ENCODE measurements around the gene DOCK3.

The DOCK3 gene

DNA sequence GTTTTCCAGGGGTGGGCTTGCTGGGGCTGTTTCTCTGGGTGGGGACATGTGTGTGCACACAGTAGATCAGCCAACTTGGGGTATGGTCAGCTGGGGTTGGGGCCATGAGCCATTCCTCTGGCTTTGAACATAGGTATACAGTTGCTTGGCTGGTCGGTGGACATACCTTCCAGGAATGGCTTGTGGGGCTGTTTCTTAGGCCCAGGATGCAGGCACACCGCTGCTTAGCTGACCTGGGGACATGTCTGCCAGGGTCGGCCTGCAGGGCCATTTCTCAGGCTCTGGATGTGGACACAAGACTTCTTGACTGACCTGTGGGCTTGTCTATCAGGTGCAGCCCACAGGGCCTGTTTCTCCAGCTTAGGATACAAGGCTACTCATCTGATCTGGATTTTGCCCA lies 130.6 kb downstream of the DOCK3 start:
- H3K4me3 ChIP-seq (ENCODE audit: low read depth, low read length), result no peak overlapping the region
- TF ChIP-seq CTCF (IDR thresholded peaks at IDR 0.05; ENCODE audit: low read depth, low read length), result no peak

GRCh38 chr3:50806031-50806430 lies 131.3 kb downstream of the DOCK3 start:
- no peak overlapping the region for H3K4me3 ChIP-seq (ENCODE audit: low read depth, low read length)
- no peak for TF ChIP-seq CTCF (IDR thresholded peaks at IDR 0.05; ENCODE audit: low read depth, low read length)

DNA sequence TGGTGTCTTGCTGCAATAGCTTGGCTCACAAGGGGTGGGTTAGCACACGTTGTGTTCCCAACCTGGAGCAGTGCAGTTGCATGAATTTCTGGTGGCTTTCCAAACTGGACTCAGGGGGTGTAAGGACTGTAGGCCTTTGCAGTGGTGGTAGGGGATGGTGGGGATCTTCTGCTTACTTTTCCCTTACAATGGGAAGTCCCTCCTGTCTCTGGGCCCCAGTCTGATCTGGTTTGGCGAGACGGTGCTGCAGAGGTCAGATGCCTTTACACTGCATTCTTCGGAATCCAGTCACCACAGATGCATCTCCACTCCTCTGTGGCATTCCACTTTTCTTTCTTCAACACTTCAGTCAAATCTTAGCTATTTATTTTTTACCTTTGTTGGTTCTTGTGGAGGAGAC lies 132.1 kb downstream of the DOCK3 start:
- no peak overlapping the region for H3K4me3 ChIP-seq (ENCODE audit: low read depth, low read length)
- TF ChIP-seq CTCF (IDR thresholded peaks at IDR 0.05; ENCODE audit: low read depth, low read length), result no peak

- no peak for TF ChIP-seq CTCF (IDR thresholded peaks at IDR 0.05; ENCODE audit: low read depth, low read length)
- H3K4me3 ChIP-seq (ENCODE audit: low read depth, low read length), result no peak overlapping the region
Observed at GRCh38 chr3:50807266-50807665, 132.5 kb downstream of the DOCK3 start.

DNA sequence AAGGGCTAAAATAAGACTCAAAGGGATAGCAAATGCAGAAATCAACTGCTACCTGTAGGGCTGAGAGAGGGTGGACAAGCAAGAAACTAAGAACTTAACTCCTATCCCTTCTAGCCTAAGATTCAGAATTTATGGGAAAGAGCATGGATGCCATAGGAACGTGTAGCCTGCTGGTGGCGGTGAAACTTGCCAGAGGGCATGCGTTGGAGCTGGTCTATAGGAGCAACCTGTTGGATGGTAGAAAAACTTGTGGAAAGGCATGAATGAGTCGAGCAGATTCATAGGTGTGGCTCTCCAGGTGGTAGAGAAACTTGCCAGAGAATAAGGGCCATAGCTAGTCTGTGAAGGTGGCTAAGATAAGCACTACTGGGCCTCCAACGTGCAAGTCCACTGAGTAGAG lies 137.2 kb downstream of the DOCK3 start:
- no peak for TF ChIP-seq CTCF (IDR thresholded peaks at IDR 0.05; ENCODE audit: low read depth, low read length)
- H3K4me3 ChIP-seq (ENCODE audit: low read depth, low read length), result no peak overlapping the region

- no peak overlapping the region for H3K4me3 ChIP-seq (ENCODE audit: low read depth, low read length)
- TF ChIP-seq CTCF (IDR thresholded peaks at IDR 0.05; ENCODE audit: low read depth, low read length), result no peak
Observed at GRCh38 chr3:50815844-50816243, 141.1 kb downstream of the DOCK3 start.

- H3K4me3 ChIP-seq (ENCODE audit: low read depth, low read length), result no peak overlapping the region
- no peak for TF ChIP-seq CTCF (IDR thresholded peaks at IDR 0.05; ENCODE audit: low read depth, low read length)
Observed at GRCh38 chr3:50816894-50817293, 142.2 kb downstream of the DOCK3 start.
